Eye (tissue), 1 donor: ENCODE measurements around the gene UBAP2.
A peak's percentile ranks its signal among the peaks of the same experiment; 100 is the strongest.

Experiments
- DNase-seq: peaks from one replicate; pipeline ENCODE4 v3.0.0-alpha.2; 2015

Gene UBAP2, protein sequence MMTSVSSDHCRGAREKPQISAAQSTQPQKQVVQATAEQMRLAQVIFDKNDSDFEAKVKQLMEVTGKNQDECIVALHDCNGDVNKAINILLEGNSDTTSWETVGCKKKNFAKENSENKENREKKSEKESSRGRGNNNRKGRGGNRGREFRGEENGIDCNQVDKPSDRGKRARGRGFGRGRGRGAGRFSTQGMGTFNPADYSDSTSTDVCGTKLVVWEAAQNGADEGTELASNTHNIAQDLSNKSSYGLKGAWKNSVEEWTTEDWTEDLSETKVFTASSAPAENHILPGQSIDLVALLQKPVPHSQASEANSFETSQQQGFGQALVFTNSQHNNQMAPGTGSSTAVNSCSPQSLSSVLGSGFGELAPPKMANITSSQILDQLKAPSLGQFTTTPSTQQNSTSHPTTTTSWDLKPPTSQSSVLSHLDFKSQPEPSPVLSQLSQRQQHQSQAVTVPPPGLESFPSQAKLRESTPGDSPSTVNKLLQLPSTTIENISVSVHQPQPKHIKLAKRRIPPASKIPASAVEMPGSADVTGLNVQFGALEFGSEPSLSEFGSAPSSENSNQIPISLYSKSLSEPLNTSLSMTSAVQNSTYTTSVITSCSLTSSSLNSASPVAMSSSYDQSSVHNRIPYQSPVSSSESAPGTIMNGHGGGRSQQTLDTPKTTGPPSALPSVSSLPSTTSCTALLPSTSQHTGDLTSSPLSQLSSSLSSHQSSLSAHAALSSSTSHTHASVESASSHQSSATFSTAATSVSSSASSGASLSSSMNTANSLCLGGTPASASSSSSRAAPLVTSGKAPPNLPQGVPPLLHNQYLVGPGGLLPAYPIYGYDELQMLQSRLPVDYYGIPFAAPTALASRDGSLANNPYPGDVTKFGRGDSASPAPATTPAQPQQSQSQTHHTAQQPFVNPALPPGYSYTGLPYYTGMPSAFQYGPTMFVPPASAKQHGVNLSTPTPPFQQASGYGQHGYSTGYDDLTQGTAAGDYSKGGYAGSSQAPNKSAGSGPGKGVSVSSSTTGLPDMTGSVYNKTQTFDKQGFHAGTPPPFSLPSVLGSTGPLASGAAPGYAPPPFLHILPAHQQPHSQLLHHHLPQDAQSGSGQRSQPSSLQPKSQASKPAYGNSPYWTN

DNA sequence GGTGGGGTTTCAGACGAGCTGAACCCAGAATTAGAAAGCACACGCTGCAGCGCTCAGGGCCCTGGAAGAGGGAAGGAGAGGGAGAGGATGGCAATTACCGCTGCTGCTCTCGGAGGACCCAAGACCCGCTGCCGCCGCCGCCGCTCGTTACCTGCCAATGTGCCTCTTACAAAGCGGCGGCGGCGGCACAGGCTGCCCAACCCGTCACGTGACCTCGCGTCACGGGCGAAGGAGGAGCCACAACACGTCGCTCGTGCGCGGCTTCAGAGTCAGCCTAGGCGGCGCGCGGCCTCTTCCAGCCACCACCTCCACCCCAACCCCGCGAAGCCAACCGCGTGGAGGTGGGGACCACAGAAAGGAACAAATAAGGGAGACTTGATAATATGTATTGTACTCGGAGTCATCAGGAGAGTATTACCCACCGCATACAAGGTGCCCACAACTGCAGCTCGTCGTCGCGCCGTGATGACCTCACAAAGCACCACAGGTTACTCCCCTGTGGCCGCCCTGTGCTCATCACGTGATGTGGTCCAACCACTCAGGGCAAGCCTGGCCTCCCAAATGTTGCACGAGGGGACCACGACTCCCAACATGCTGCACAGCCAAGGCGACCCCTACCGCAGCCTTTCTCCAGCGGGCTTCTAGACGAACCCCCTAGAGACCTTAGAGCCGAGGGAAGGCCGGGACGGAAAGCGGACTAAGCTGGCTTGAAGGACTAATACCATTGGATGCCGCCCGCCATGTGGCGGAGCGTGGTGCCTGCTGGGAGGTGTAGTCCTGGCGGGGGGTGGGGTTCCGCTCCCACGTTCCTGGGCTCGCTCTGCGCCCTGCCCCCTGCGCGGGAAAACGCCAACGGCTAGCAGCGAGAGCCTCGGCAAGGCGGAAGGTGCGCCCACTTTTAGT is at the start of gene UBAP2:
Gene UBAP2, minus strand, starts transcription at position 161 of the 903 bp plus-strand sequence. CDS start 31,739 bp downstream, outside the sequence.
- DNase-seq, result peak; percentile 99

DNA sequence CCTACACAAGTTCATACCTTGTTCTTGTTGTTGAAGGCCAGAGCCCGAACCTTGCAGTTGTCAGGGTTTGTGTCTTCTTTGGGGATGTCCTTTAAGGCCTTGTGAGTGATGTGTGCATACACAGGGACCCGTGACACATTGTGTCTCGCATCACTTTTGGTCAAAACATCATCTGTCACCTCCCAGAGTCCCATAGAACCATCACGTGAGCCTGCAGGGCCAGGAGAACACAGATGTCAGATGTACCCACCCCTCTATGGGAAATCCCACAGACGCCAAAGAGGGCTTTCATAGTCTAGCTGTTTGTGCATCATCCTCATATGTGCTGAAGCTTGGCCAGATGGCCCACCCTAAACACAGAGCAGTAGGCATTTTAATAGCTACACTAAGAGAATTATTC is 49.6 kb upstream of the UBAP2 start:
- DNase-seq, result no peak

DNA sequence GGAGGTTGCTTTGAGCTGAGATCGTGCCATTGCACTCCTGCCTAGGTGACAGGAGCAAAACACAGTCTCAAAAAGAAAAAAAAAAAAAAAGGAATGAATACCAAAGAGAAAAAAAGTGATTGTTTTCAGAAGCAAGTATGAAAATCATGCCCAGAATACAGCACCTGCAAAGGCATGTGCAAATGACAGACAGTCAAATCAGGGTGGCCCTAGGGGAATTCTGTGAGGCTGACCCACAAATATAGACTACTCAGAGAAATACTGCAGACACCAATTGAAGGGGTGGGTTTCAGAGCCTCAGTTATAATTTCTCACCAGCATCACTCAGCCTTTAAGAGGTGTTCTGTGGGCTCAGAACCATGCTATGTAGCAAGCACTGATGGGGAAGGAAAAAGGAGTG is 49.2 kb upstream of the UBAP2 start:
- DNase-seq, result no peak

- no peak for DNase-seq
Measured at GRCh38 chr9:34096751-34097150, 48.1 kb upstream of the UBAP2 start.

GRCh38 chr9:34093578-34093977 is 44.9 kb upstream of the UBAP2 start:
- no peak for DNase-seq

- DNase-seq, result no peak
Measured at GRCh38 chr9:34089311-34089710, 40.6 kb upstream of the UBAP2 start.

- no peak for DNase-seq
Measured at GRCh38 chr9:34087370-34087769, 38.7 kb upstream of the UBAP2 start.

DNA sequence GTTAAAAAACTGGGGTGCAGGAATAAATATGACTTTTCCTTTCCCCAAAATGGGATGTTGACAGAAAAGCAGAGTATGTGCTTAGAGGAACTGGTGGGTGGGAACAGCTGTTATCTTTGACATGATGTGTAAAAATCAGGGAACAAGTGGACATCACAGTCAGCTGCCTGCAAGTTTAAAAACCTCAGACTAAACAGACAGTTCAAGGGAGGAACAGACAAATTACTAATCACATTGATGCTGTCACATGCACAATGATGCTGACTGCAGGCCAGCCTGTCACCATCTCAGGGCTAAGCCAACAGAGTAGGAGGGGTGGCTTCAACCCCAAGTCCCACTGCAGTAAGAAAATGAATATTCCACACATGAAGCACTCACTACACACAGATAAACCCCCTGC is 38.2 kb upstream of the UBAP2 start:
- no peak for DNase-seq

DNA sequence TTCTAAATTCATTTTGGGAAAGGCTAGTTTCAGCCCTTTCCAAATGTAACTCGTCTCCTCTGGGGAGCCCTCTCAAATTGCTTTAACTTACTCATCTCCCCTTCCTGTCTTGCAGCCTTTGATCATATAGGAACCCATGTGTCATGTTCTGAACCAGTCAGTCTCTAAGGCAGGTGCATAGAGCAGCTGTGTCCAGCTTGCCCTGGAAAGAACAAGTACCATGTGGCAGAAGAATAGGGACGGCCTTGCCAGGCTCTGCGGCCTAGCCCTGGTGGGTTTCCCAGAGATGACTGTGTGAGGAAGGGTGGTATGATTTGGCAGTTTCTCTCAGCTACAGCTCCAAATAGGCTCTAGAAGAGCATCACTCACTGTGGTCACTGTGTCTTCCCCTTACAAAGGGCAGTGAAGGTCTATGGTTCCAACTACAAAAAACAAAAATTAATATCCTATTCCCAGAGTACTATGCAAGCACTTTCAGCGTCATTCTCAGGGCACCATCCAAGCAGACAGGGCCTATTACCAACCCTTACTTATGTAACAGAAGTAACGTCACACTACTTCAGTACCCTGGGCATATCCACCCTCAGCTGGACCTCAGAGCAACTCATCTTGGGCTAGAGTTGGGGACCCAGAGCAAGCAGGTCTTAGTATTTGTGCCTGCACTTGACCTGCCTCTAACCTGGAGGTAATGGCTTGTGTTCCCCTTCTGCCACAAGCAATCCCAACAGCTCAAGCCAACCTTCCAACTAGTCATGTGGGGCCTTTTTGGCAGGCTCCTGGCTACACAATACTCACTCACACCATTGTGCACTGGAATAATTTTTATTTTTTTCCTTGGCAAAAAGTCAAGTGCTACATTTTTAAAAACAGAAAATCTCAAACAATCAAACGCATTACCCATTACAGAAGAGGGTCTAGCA is 37.2 kb upstream of the UBAP2 start:
- no peak for DNase-seq

GRCh38 chr9:34084562-34084961 is 35.9 kb upstream of the UBAP2 start:
- DNase-seq, result no peak

DNA sequence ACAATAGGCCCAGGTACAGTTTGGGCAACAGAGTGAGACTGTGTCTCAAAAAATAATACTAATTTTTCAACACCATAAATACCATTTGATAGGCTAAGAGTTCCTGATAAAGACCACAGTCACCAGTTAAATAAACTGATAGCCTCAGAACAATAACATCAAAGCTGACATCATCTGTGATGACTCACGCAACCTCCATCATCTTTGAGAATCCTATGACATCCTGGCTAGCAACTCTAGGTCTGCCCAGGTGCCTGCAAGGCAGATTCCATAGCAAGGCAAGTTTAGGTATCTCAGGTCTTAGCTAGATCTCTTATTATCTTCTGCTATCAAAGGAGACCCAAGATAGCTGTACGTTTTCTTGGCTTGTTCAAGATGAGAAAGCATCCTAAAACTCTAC is 30.5 kb upstream of the UBAP2 start:
- no peak for DNase-seq

DNA sequence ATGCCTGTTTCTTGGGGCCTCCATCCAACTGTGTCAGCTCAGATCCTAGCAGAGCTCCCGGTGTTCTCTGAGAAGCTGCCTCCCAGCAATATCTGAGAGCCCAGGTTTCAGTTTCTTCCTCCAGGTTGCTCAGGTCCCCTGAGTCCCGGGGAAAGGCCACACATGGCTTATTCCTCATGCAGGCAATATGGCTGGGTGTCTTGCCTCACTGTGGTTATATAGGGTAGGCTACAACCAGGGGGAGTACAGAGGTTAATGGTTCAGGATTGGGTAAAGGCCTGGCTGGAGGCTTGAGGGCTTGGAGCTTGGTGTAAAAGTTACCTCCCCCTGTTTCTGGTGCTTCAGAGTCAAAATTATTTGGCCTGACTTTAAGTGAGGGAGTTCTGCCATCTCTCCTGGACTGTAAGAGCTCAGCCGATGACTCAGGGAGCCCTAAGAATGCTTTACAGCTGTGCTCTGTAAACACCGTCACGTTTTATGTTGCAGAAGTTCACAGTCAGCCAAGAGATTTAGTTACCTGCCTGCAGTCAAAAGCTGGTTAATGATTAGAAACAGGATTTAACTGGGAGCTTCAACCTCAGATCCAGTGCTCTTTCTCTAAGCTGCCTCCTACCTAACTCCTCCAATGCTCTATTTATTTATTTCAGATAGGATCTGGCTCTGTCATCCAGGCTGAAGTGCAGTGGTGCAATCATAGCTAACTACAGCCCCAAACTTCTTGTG is 24.3 kb upstream of the UBAP2 start:
- DNase-seq, result peak; percentile 24

DNA sequence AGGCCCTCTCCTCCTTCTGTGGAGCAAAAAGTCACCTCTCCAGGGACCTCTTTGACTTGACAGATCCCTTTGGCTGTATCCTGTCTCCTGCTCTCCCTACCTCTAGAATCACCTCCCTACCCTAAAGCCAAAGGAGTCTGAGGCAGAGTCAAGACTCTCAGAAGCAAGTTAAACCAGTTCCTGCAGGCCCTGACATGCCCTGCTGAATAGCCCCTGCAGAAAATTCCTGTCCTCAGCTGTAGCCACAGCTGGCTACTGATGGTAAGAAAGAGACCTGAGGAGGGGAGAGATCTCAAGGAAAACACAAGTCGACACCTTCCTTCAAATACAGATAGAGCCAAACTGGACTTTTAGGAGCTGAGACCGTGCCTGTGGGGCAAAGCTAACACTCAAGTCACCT is 23.7 kb upstream of the UBAP2 start:
- peak; percentile 33 for DNase-seq

DNA sequence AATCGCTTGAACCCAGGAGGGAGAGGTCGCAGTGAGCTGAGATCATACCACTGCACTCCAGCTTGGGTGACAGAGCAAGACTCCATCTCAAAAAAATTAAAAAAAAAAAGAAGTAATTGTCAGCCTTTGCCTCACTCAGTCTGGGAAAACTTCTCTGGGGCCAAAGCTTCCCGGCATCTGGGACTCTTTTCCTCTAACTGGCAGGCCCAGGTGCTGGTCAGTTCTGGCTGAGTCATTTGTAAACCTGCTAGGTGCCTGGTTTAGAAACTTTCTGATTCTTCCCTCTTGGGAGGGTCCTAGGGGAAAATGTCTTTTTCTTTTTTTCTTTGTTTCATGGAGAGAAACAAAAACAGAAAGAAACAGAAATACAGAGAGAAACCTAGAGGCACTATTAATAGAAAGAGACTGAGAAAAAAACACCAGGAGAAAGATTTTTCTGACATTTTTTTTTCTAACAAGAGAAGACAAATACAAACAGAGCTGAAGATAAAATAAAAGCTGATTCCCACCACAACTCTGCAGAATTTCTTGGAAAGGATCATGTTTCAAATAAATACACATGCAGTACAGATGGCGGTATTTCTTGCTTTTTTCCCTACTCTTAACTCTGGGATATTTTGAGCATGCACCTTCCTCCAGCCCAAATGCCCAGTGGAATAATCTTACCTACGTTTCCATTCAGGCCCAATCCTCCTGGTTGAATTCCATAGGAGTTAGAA is 22.1 kb upstream of the UBAP2 start:
- DNase-seq, result peak; percentile 10

DNA sequence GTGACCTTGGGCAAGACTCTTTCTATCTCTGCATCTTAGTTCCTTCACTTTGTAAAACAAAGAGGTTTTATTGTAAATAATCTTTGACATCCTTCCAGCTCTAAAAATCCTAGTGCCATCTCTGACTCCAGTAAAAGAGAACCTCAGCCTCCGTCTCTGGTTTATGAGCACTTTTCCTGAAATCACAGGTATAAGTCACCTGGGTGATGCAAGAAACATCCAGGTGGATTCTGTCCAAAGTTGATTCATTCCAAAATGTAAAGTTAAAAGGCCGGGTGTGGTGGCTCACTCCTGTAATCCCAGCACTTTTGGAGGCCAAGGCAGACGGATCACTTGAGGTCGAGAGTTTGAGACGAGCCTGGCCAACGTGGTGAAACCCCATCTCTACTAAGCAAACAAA is 21.1 kb upstream of the UBAP2 start:
- DNase-seq, result no peak

GRCh38 chr9:34065541-34065940 is 16.9 kb upstream of the UBAP2 start:
- DNase-seq, result no peak

GRCh38 chr9:34059954-34060353 is 11.3 kb upstream of the UBAP2 start:
- DNase-seq, result no peak

DNA sequence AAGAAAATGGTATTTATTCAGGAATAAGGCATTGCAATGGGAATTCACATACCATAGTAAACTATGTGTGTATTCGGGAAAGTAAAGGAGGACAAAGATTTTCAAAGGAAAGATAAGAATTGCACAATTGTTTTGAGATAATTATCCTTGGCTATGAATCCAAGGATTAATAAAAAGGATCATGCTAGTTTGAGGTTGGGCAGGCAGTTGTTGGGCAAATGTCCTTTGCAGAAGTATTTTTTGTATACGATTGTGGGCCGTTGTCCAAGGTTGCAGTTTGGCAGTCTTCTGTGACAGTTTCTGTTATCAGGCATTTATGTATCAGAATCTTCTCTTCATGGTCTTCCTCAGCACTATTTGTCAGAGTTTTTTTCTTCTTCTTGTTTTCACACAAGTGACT is 10.6 kb upstream of the UBAP2 start:
- no peak for DNase-seq

DNA sequence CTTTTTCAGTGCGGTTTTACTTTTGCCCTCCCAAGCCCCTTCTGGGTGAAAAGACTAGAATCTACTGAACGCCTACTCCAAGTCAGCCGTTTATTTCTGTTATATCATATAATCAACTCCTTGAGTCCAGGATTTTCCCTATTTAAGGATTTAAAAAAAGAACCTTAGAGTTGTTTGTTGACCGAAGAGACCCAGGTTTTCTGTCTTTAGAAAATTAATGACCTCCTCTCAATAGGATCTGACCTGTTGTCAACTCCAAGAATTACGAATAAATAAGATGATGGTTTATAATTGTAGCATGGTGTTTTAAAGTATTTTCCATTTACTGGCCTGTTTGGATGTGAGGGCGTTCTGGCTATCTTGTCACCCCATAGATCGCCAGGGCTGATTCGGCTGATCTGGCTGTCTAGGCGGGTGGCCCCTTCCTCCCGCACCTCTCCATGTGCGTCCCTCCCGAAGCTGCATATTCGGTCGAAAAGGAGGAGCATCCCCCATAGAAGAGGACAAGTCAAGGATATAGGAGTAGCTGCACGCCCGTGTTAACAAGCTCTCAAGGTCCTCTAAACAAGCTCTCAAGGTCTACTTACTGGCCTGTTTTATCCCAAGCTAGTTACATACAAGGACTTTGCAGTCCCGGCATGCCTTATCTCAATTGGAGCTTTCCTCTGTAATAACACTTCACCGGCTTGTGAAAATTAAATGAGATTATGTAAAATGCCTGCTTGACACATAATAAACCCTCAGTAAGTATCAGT is 1.1 kb upstream of the UBAP2 start:
- DNase-seq, result no peak
